ENCODE measurements around the gene SERPINA5. TPM values are rescaled to one million over a fixed set of nuclear protein-coding genes. Genes with fewer than 3 reads are reported as not detected.
A peak's percentile ranks its signal among the peaks of the same experiment; 100 is the strongest.
"Not testable (repeated sequence)": the region's sequence is repeated elsewhere in the genome, so short reads cannot be mapped to it uniquely, and the experiment has no call there.

Gene SERPINA5
- total and polyA plus RNA-seq, 10 donors = 11.5 to 216 (median 135) TPM

DNA sequence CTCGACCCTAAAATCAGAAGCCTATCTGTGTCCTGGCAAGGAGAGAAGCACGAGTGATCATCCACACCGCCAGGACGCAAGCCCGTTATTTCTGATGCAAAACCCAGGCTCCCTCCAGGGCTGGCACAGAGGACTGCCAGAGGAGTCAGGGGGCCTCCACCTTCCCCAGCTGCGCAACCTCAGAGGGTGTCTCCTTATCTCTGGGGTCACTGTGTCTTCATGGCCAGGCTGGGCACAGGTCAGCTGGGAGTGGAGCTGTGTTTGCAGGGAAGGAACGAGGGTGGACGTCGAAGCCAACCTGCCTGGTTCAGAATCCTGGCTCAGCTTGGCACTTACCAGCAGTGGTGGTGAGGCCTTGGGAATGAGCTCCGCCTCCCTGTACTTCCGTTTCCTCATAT lies 18.9 kb downstream of the SERPINA5 start:
- peaks cover 0 to 28% (median 9%) of the 10 kb centered on the region in 6 donors for H3K4me1 ChIP-seq
- peak in 2 of 3 donors; percentile 10 to 45 for TF ChIP-seq POLR2AphosphoS5 (IDR thresholded peaks at IDR 0.05)
- TF ChIP-seq, protein P1, sequence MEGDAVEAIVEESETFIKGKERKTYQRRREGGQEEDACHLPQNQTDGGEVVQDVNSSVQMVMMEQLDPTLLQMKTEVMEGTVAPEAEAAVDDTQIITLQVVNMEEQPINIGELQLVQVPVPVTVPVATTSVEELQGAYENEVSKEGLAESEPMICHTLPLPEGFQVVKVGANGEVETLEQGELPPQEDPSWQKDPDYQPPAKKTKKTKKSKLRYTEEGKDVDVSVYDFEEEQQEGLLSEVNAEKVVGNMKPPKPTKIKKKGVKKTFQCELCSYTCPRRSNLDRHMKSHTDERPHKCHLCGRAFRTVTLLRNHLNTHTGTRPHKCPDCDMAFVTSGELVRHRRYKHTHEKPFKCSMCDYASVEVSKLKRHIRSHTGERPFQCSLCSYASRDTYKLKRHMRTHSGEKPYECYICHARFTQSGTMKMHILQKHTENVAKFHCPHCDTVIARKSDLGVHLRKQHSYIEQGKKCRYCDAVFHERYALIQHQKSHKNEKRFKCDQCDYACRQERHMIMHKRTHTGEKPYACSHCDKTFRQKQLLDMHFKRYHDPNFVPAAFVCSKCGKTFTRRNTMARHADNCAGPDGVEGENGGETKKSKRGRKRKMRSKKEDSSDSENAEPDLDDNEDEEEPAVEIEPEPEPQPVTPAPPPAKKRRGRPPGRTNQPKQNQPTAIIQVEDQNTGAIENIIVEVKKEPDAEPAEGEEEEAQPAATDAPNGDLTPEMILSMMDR (IDR thresholded peaks at IDR 0.05 in 8 of 11, conservative IDR thresholded peaks at IDR 0.05 in 3 of 11) = no peak
- DNase-seq = peak; percentile 56
- peaks cover 0 to 6% (median 0%) of the 10 kb centered on the region in 7 donors for H3K27me3 ChIP-seq (replicated peaks in 1 of 7)
- 74 to 80% (median 76%) methylated on average over 11 of the region's 11 CpGs for WGBS, 5 donors
- peak overlapping the region; percentile 29 to 85 (median 74) for H3K27ac ChIP-seq
- H3K36me3 ChIP-seq = no peaks in the 10 kb centered on the region
- no peaks in the 10 kb centered on the region for H3K9me3 ChIP-seq
- H3K4me3 ChIP-seq = no peak overlapping the region
- intact Hi-C loops (cut with DNase I; ENCODE audit: low total_unique reads) = no loop called here

DNA sequence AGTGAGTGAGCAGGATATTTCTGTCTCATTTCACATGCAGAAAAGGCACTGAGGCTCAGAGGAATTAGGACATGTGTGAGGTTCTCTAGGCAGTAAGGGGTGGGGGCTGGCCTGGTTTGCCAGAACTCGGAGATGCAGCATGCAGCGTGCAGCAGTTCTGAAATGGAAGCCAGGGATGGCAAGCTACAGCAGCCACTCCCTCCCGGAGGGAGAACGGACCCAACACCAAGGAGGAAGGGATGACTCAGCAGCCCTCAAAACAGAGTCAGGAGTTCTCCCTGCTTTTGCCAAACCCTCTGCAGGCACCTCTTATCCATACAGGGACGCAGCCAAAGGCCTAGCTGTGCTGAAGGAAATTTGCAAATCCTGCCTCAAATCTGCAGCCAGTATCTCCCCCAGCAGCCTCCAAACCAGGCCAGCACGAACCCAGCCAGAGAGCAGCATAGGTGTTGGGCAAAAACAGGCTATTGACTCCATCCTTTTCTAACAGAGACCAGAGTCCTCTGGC lies 20.7 kb downstream of the SERPINA5 start:
- peaks cover 0 to 6% (median 0%) of the 10 kb centered on the region in 7 donors for H3K27me3 ChIP-seq (replicated peaks in 1 of 7)

DNA sequence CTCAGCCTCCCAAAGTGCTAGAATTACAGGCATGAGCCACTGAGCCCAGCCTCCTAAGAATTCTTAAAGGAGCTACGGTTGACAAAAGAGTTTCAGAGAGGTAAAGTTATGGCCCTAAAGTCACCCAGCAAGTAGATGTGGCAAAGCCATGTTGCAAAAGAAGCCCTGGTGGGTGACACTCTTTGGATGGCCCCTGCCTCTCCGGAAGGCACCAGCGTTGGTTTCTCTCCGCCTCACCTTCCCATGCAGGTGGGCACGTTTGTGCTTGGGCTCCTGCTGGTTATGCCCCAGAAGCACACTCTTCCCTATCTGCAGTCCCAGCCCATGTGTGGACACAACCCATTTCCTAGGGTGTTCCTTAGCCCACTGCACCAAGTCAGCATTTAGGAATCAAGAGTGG lies 21.5 kb downstream of the SERPINA5 start:
- intact Hi-C loops (cut with DNase I; ENCODE audit: low total_unique reads) = no loop called here
- Histone ChIP-seq H3K9me3 (no peaks in the 10 kb centered on the region), H3K4me1 (peaks cover 0 to 28% (median 9%) of the 10 kb centered on the region in 6 donors), H3K4me3 (no peak overlapping the region), H3K27me3 (replicated peaks in 1 of 7) (peaks cover 0 to 6% (median 0%) of the 10 kb centered on the region in 7 donors), H3K27ac (peak overlapping the region in 1 of 8 donors; percentile 21), H3K36me3 (no peaks in the 10 kb centered on the region)
- no peak for TF ChIP-seq POLR2AphosphoS5 (IDR thresholded peaks at IDR 0.05)
- TF ChIP-seq POLR2A (IDR thresholded peaks at IDR 0.05) = no peak
- TF ChIP-seq, protein P1 (IDR thresholded peaks at IDR 0.05 in 8 of 11, conservative IDR thresholded peaks at IDR 0.05 in 3 of 11) = no peak
- WGBS, 5 donors = 83 to 92% (median 89%) methylated on average over 5 of the region's 5 CpGs
- DNase-seq = peak; percentile 33

More for the DNA sequence above, 20.7 kb downstream of the SERPINA5 start:
- intact Hi-C loops (cut with DNase I; ENCODE audit: low total_unique reads) = no loop called here
- H3K36me3 ChIP-seq = no peaks in the 10 kb centered on the region
- H3K4me1 ChIP-seq = peaks cover 0 to 28% (median 9%) of the 10 kb centered on the region in 6 donors
- 21 to 37% (median 23%) methylated on average over 6 of the region's 6 CpGs for WGBS, 5 donors
- TF ChIP-seq POLR2AphosphoS5 (IDR thresholded peaks at IDR 0.05) (peak in 1 of 3 donors; percentile 9), POLR2A (IDR thresholded peaks at IDR 0.05) (no peak)
- TF ChIP-seq, protein P1 (IDR thresholded peaks at IDR 0.05 in 8 of 11, conservative IDR thresholded peaks at IDR 0.05 in 3 of 11) = no peak
- H3K27ac ChIP-seq = peak overlapping the region in 3 of 8 donors; percentile 6 to 21 (median 13)
- DNase-seq = peak; percentile 48
- no peak overlapping the region for H3K4me3 ChIP-seq
- H3K9me3 ChIP-seq = no peaks in the 10 kb centered on the region

DNA sequence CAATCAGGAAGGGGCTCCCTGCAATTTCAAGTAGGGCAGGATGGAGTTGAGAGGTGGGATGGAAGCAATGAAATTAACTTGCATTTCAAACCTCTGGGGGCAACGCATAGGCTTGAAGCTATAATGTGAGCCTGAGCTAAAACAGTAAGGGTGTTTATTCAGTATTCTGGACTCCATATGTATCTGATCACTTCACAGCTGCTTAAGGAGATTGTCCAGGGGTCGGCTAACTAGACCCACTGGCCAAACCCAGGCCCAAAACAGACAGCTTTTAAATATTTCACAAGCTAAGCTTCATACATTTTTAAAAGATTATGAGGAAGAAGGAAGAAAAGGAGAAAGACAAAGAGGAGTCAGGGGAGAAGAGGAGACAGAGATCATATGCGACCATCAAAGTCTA lies 24.1 kb downstream of the SERPINA5 start:
- Histone ChIP-seq H3K27me3 (replicated peaks in 1 of 7) (no peaks in the 10 kb centered on the region), H3K36me3 (no peaks in the 10 kb centered on the region), H3K9me3 (peaks cover 0 to 9% (median 0%) of the 10 kb centered on the region in 8 donors), H3K4me3 (no peak overlapping the region), H3K4me1 (peaks cover 0 to 10% (median 0%) of the 10 kb centered on the region in 6 donors), H3K27ac (no peak overlapping the region)
- TF ChIP-seq, protein P1 (IDR thresholded peaks at IDR 0.05 in 8 of 11, conservative IDR thresholded peaks at IDR 0.05 in 3 of 11) = no peak
- no peak for TF ChIP-seq POLR2AphosphoS5 (IDR thresholded peaks at IDR 0.05)
- TF ChIP-seq POLR2A (IDR thresholded peaks at IDR 0.05) = no peak
- intact Hi-C loops (cut with DNase I; ENCODE audit: low total_unique reads) = no loop called here
- WGBS, 5 donors = 69 to 89% (median 77%) methylated on average over 3 of the region's 3 CpGs
- DNase-seq = no peak

DNA sequence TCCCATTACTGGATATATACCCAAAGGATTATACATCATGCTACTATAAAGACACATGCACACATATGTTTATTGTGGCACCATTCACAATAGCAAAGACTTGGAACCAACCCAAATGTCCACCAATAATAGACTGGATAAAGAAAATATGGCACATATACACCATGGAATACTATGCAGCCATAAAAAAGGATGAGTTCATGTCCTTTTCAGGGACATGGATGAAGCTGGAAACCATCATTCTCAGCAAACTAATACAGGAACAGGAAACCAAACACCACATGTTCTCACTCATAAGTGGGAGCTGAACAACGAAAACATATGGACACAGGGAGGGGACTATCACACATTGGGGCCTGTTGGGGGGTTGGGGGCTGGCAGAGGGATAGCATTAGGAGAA lies 27.7 kb downstream of the SERPINA5 start:
- H3K4me1 ChIP-seq; DNase-seq; H3K4me3 ChIP-seq; H3K27ac ChIP-seq; H3K9me3 ChIP-seq; H3K36me3 ChIP-seq; H3K27me3 ChIP-seq (replicated peaks in 1 of 7); intact Hi-C loops (cut with DNase I; ENCODE audit: low total_unique reads): not testable (repeated sequence)
- WGBS, 5 donors = 65 to 81% (median 71%) methylated on average over 1 of the region's 1 CpG
